Peyer's patch (tissue), 4 donors: Measurements from ENCODE around the gene CNOT1. TPM values are rescaled to one million over a fixed set of nuclear protein-coding genes. Genes with fewer than 3 reads are reported as not detected.

Experiments
- DNase-seq, 3 donors: peaks; one replicate each; pipeline ENCODE4 v3.0.0-alpha.2; 2017 to 2019
- H3K27ac ChIP-seq, 4 donors: fragments of 200-600 bp; sonication (generic); one replicate each; pipeline ENCODE4 v1.5.1; 2016 to 2019
- H3K27me3 ChIP-seq, 2 donors: fragments of 200-600 bp; sonication (generic); one replicate each; pipeline ENCODE4 v1.5.1; 2019
- H3K36me3 ChIP-seq, 3 donors: fragments of 200-600 bp; sonication (generic); one replicate each; pipeline ENCODE4 v1.5.1; 2016 to 2019
- H3K4me1 ChIP-seq, 4 donors: fragments of 200-600 bp; sonication (generic); one replicate each; pipeline ENCODE4 v1.5.1; 2016 to 2019
- H3K4me3 ChIP-seq, 4 donors: fragments of 200-600 bp; sonication (generic); 1 replicate in 3 of 4; 2 replicates in 1 of 4; pipeline ENCODE4 v1.5.1; 2016 to 2019; ENCODE audit warnings: mild to moderate bottlenecking in 1 of 4
- H3K9me3 ChIP-seq, 4 donors: fragments of 200-600 bp; sonication (generic); one replicate each; pipeline ENCODE4 v1.5.1; 2016 to 2019; ENCODE audit warnings: mild to moderate bottlenecking in 1 of 4
- POLR2A ChIP-seq, 2 donors: fragments of 450-650 bp; IDR thresholded peaks; one replicate each; pipeline ENCODE4 v1.5.1; 2017; ENCODE audit warnings: antibody characterized with exemption in 2 of 2, mild to moderate bottlenecking in 2 of 2, moderate library complexity in 2 of 2
- total RNA-seq, 4 donors: library from RNA; depleted of rRNA; stranded (reverse); fragments of >200 nt; gene quantifications; one replicate each; pipeline ENCODE4 v1.1.0, GENCODE V29; 2016
- TF ChIP-seq, protein P1 (sequence below), 6 experiments: fragments of 450-650 bp in 4 of 6; fragments of 200-600 bp in 2 of 6; sonication (generic) in 1 of 6; IDR thresholded peaks; one replicate each; pipeline ENCODE4 v1.5.1; 2017 to 2019; ENCODE audit warnings: antibody characterized with exemption in 6 of 6, mild to moderate bottlenecking in 3 of 6, moderate library complexity in 1 of 6

Gene CNOT1
- total RNA-seq, 4 donors from 2014 or later = 165 to 211 (median 190) TPM

DNA sequence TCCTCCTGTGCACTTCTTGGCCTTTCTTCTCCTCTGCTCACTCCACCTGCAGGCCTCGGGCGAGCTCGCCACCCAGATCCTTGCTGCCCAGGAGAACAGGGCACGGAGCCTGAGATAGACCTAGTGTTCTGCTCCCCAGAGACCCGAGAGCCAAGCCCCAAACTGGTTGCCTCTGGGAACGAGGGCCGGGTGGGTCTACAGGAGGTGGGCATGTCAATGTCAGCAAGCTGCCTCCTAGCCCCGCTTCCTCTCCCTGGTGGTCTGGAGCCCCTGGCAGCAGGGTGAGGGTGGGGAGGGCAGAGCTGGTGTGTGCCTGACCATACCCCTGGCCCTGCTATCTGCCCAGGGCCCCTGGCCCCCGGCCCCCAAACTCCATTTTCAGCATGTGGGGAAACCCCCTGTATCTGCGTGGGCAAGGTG lies 130.5 kb downstream of the CNOT1 start:
- Histone ChIP-seq H3K9me3 (no peaks in the 10 kb centered on the region), H3K36me3 (no peaks in the 10 kb centered on the region), H3K4me1 (peaks cover 0 to 20% (median 12%) of the 10 kb centered on the region in 4 donors), H3K27me3 (peaks cover 0 to 9% of the 10 kb centered on the region in 2 donors), H3K4me3 (no peak overlapping the region), H3K27ac (no peak overlapping the region)
- DNase-seq = no peak
- TF ChIP-seq POLR2A (IDR thresholded peaks at IDR 0.05) = no peak
- TF ChIP-seq, protein P1, sequence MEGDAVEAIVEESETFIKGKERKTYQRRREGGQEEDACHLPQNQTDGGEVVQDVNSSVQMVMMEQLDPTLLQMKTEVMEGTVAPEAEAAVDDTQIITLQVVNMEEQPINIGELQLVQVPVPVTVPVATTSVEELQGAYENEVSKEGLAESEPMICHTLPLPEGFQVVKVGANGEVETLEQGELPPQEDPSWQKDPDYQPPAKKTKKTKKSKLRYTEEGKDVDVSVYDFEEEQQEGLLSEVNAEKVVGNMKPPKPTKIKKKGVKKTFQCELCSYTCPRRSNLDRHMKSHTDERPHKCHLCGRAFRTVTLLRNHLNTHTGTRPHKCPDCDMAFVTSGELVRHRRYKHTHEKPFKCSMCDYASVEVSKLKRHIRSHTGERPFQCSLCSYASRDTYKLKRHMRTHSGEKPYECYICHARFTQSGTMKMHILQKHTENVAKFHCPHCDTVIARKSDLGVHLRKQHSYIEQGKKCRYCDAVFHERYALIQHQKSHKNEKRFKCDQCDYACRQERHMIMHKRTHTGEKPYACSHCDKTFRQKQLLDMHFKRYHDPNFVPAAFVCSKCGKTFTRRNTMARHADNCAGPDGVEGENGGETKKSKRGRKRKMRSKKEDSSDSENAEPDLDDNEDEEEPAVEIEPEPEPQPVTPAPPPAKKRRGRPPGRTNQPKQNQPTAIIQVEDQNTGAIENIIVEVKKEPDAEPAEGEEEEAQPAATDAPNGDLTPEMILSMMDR (IDR thresholded peaks at IDR 0.05) = no peak

DNA sequence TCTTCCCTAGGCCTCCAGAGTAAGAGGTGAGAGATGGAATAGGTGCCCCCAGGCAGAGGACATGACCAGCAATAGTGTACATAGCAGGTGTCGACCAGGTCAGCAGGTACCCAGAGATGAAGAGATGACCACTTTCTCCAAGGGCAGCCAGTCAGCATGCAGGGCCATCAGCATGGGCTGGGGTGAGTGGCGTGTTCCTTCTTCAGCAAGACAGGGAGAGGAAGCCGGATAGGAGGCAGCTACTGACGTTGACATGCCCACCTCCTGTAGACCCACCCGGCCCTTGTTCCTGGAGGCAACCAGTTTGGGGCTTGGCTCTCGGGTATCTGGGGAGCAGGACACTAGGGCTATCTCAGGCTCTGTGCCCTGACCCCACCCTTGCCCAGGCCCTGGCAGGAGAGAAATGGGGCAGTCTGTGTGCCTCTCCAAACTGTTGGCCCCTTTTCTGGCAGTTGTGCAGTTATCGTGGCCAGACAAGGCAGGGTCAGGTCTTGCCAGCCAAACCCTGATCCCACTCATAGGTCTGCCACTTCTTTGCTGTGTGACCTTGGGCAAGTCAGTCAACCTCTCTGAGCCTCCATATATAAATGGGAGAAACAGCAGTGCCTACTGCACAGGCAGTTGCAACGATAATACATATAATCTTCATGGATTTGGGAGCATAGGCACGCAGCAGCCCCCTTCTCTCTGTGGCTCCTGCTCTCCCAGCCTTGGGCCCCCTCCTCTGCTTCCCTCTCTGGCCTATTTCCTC lies 131.1 kb downstream of the CNOT1 start:
- TF ChIP-seq POLR2A (IDR thresholded peaks at IDR 0.05) = no peak
- TF ChIP-seq, protein P1 (IDR thresholded peaks at IDR 0.05) = no peak
- no peak overlapping the region for H3K27ac ChIP-seq
- H3K4me1 ChIP-seq = peaks cover 0 to 20% (median 12%) of the 10 kb centered on the region in 4 donors
- H3K27me3 ChIP-seq = peaks cover 0 to 9% of the 10 kb centered on the region in 2 donors
- no peaks in the 10 kb centered on the region for H3K36me3 ChIP-seq
- no peak overlapping the region for H3K4me3 ChIP-seq
- no peak for DNase-seq
- H3K9me3 ChIP-seq = no peaks in the 10 kb centered on the region

DNA sequence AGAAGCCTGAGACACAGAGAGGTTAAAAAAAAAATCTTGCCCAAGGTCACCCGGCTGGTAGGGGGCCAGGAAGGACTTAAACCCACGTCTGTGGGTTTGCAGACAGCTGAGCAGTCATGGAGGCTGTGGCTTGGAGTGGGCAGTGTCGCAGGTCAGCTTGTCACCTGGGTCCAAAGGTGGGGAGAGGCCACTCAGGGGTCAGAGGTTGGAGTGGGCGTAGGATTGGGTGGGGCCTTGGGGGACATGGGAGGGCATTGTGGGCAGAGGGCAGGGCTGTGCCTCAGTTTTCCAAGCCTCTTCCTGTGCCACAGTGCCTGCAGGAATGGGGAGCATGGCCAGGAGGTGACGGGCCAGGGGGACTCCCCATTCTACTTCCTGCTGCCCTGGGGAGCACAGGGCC lies 131.7 kb downstream of the CNOT1 start:
- Histone ChIP-seq H3K27ac (no peak overlapping the region), H3K4me3 (no peak overlapping the region), H3K4me1 (peaks cover 0 to 20% (median 12%) of the 10 kb centered on the region in 4 donors), H3K9me3 (no peaks in the 10 kb centered on the region), H3K27me3 (peaks cover 0 to 6% of the 10 kb centered on the region in 2 donors), H3K36me3 (no peaks in the 10 kb centered on the region)
- TF ChIP-seq, protein P1 (IDR thresholded peaks at IDR 0.05) = no peak
- no peak for TF ChIP-seq POLR2A (IDR thresholded peaks at IDR 0.05)
- no peak for DNase-seq

DNA sequence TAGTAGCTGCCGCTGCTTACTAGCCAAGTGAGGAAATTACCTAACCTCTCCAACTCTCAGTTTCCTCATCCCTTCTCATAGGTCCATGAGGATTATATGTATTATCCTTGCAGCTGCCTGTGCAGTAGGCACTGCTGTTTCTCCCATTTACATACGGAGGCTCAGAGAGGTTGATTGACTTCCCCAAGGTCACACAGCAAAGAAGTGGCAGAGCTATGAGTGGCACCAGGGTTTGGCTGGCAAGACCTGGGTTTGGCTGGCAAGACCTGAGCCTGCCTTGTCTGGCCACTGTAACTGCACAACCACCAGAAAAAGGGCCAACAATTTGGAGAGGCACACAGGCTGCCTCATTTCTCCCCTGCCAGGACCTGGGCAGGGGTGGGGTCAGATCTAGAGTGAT lies 132.2 kb downstream of the CNOT1 start:
- Histone ChIP-seq H3K27ac (no peak overlapping the region), H3K4me3 (no peak overlapping the region), H3K9me3 (no peaks in the 10 kb centered on the region), H3K4me1 (peaks cover 0 to 20% (median 12%) of the 10 kb centered on the region in 4 donors), H3K36me3 (no peaks in the 10 kb centered on the region), H3K27me3 (peaks cover 0 to 6% of the 10 kb centered on the region in 2 donors)
- no peak for DNase-seq
- TF ChIP-seq, protein P1 (IDR thresholded peaks at IDR 0.05) = no peak
- no peak for TF ChIP-seq POLR2A (IDR thresholded peaks at IDR 0.05)

DNA sequence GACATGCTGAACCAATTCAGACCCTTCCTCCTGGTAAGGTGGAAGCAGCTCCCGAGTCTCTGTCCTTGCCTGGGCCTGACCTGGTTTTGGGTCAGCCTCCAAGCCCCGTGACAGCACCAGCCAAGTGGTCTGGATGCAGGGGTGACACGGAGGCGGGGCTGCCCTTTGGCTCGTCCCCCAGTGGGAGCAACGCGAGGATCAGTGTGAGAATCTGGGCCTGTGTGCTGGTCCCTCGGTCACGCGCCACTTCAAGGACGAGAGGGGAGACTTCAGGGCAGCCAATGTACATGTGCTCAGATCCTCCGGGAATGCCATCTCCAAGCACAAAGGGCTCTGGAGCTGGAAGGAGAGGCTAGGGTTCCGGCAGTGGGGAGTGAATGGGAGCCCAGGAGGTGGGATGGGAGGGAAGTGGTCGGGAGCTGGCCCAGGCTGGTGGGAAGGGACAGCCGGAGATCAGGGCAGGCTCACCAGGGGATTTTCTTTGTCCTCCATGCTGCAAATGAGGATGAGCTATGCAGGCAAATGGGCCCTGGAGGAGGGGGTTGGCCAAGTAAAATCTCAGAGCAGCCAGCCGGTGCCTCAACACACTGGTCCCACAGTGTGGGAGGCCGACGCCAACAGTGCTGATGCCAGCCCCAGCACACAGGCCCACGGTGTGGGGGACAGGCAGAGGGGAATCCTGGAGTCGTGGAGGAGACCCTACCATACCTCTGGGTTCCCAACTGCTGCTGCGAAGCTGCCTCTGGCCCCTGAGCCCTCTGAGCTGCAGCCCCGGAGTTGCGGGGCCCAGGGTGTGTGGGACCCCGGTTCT lies 133.9 kb downstream of the CNOT1 start:
- TF ChIP-seq, protein P1 (IDR thresholded peaks at IDR 0.05) = no peak
- no peak for TF ChIP-seq POLR2A (IDR thresholded peaks at IDR 0.05)
- no peak for DNase-seq
- H3K4me3 ChIP-seq = no peak overlapping the region
- peak overlapping the region in 1 of 4 donors; percentile 22 for H3K27ac ChIP-seq
- H3K4me1 ChIP-seq = peaks cover 0 to 8% (median 6%) of the 10 kb centered on the region in 4 donors
- H3K36me3 ChIP-seq = no peaks in the 10 kb centered on the region
- H3K27me3 ChIP-seq = peaks cover 0 to 3% of the 10 kb centered on the region in 2 donors
- H3K9me3 ChIP-seq = no peaks in the 10 kb centered on the region
